ENCODE results near the gene SYCP2L.

DNA sequence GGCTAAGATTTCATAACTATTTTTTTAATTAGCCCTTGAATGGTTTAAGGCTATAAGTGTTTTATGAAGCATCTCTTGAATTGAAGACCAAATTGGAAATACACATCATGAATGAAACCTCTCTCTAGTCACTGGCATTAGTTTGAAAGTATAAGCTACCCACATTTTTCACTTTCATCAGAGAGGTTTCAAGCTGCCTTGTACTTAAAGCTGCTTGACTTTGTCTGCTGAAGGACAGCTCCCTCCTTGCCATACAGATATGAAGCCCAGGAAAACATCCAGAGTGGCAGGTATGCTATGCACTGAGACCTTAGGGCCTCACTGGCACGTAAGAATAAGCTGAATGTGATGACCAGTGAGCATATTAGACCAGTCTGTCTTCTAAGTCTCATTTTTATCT is 94.6 kb downstream of the SYCP2L start:
- TF ChIP-seq POLR2A (IDR thresholded peaks at IDR 0.05; ENCODE audit: low read depth, low read length) (no peak), POLR2AphosphoS5 (IDR thresholded peaks at IDR 0.05; ENCODE audit: low read depth, low read length) (no peak)

All from GM12892 (cell line).